Prostate gland (tissue), 2 donors: ENCODE data around the gene STARD9. TPM values are rescaled to one million over a fixed set of nuclear protein-coding genes. Genes with fewer than 3 reads are reported as not detected.
A peak's percentile ranks its signal among the peaks of the same experiment; 100 is the strongest.

Experiments
- DNase-seq: peaks from one replicate; pipeline ENCODE4 v3.0.0-alpha.2; 2019; ENCODE audit warnings: low spot score
- H3K27ac ChIP-seq, 2 donors: fragments of 200-600 bp; sonication (generic); 2 replicates each; pipeline ENCODE4 v1.5.1; 2017 to 2019
- H3K27me3 ChIP-seq: fragments of 200-600 bp; sonication (generic); replicated peaks from 2 replicates; pipeline ENCODE4 v1.5.1; 2019; ENCODE audit not compliant: insufficient read depth
- H3K36me3 ChIP-seq, 2 donors: fragments of 200-600 bp; sonication (generic); 1 replicate in 1 of 2; 2 replicates in 1 of 2; pipeline versions ENCODE4 v1.5.1 to v1.8.1; 2017 to 2019
- H3K4me1 ChIP-seq: fragments of 200-600 bp; sonication (generic); replicated peaks from 2 replicates; pipeline ENCODE4 v1.5.1; 2019
- H3K4me3 ChIP-seq, 2 donors: fragments of 200-600 bp; sonication (generic); 2 replicates each; pipeline ENCODE4 v1.5.1; 2017 to 2019
- H3K9me3 ChIP-seq: fragments of 200-600 bp; sonication (generic); 2 replicates; pipeline ENCODE4 v1.5.1; 2017
- CTCF ChIP-seq, 4 experiments: fragments of 200-600 bp in 2 of 4; fragments of 450-650 bp in 2 of 4; sonication (generic) in 2 of 4; IDR thresholded peaks; 1 replicate in 3 of 4; 2 replicates in 1 of 4; pipeline ENCODE4 v1.5.1; 2016 to 2019; ENCODE audit warnings: antibody characterized with exemption in 4 of 4, mild to moderate bottlenecking in 2 of 4, moderate library complexity in 2 of 4
- POLR2A ChIP-seq: fragments of 450-650 bp; IDR thresholded peaks from one replicate; pipeline ENCODE4 v1.6.1; 2016; ENCODE audit warnings: antibody characterized with exemption, mild to moderate bottlenecking
- POLR2AphosphoS5 ChIP-seq: sonication (generic); formaldehyde crosslinking; IDR thresholded peaks from one replicate; pipeline ENCODE4 v1.6.1; 2017; ENCODE audit warnings: antibody characterized with exemption
- WGBS: methylation state at CpG from one replicate; pipeline ENCODE4 v1.1.5; 2018; 5-methylcytosine and 5-hydroxymethylcytosine counted together
- intact Hi-C: fragments of 100-400 bp; cut with DNase I; formaldehyde crosslinking; loops from one replicate; pipeline ENCODE4 v1.14.2; 2022
- total RNA-seq, 2 donors: library from RNA; depleted of rRNA; stranded (reverse); fragments of >200 nt; gene quantifications; one replicate each; pipeline ENCODE4 v1.1.0, GENCODE V29; 2016

STARD9 gene
- total RNA-seq, 2 donors from 2014 or later = 2.6 to 45.8 TPM

- no peaks in the 10 kb centered on the region for H3K4me1 ChIP-seq
- no peaks in the 10 kb centered on the region for H3K36me3 ChIP-seq
- H3K4me3 ChIP-seq = no peak overlapping the region
- no peak for TF ChIP-seq CTCF (IDR thresholded peaks at IDR 0.05)
- no peak for TF ChIP-seq POLR2A
- no peak for TF ChIP-seq POLR2AphosphoS5
- no peak for DNase-seq
- intact Hi-C loops = no loop called here
- 91% methylated on average over 1 of the region's 1 CpG for WGBS
- H3K9me3 ChIP-seq = no peaks in the 10 kb centered on the region
- no peak overlapping the region for H3K27ac ChIP-seq
- H3K27me3 ChIP-seq = no peaks in the 10 kb centered on the region
Observed at GRCh38 chr15:42621386-42621785, 46.0 kb downstream of the STARD9 start.

GRCh38 chr15:42621996-42622925 lies 46.9 kb downstream of the STARD9 start:
- WGBS = 62% methylated on average over 6 of the region's 6 CpGs
- Histone ChIP-seq H3K4me1 (no peaks in the 10 kb centered on the region), H3K9me3 (no peaks in the 10 kb centered on the region), H3K36me3 (no peaks in the 10 kb centered on the region), H3K27ac (no peak overlapping the region), H3K4me3 (no peak overlapping the region), H3K27me3 (no peaks in the 10 kb centered on the region)
- intact Hi-C loops = no loop called here
- peak; percentile 11 for TF ChIP-seq POLR2AphosphoS5
- no peak for TF ChIP-seq POLR2A
- no peak for DNase-seq

- DNase-seq = no peak
- no peaks in the 10 kb centered on the region for H3K36me3 ChIP-seq
- H3K4me1 ChIP-seq = no peaks in the 10 kb centered on the region
- H3K4me3 ChIP-seq = no peak overlapping the region
- TF ChIP-seq CTCF (IDR thresholded peaks at IDR 0.05) (no peak), POLR2AphosphoS5 (no peak), POLR2A (no peak)
- no peaks in the 10 kb centered on the region for H3K9me3 ChIP-seq
- intact Hi-C loops = no loop called here
- H3K27me3 ChIP-seq = no peaks in the 10 kb centered on the region
- no peak overlapping the region for H3K27ac ChIP-seq
Observed at GRCh38 chr15:42623951-42624350, 48.5 kb downstream of the STARD9 start.

GRCh38 chr15:42627485-42627884 lies 52.1 kb downstream of the STARD9 start:
- H3K27ac ChIP-seq = no peak overlapping the region
- intact Hi-C loops = no loop called here
- no peak for DNase-seq
- no peaks in the 10 kb centered on the region for H3K9me3 ChIP-seq
- WGBS = 79% methylated on average over 2 of the region's 2 CpGs
- no peaks in the 10 kb centered on the region for H3K4me1 ChIP-seq
- H3K27me3 ChIP-seq = no peaks in the 10 kb centered on the region
- H3K36me3 ChIP-seq = no peaks in the 10 kb centered on the region
- TF ChIP-seq POLR2AphosphoS5 (no peak), POLR2A (no peak), CTCF (IDR thresholded peaks at IDR 0.05) (no peak)
- no peak overlapping the region for H3K4me3 ChIP-seq

- no peaks in the 10 kb centered on the region for H3K27me3 ChIP-seq
Observed at GRCh38 chr15:42628761-42629160, 53.4 kb downstream of the STARD9 start.

More at GRCh38 chr15:42628761-42629160, 53.4 kb downstream of the STARD9 start:
- intact Hi-C loops = no loop called here
- H3K4me3 ChIP-seq = no peak overlapping the region
- no peak for DNase-seq
- 99% methylated on average over 4 of the region's 4 CpGs for WGBS
- TF ChIP-seq POLR2A (no peak), CTCF (IDR thresholded peaks at IDR 0.05) (no peak)
- H3K36me3 ChIP-seq = no peaks in the 10 kb centered on the region
- no peaks in the 10 kb centered on the region for H3K9me3 ChIP-seq
- no peaks in the 10 kb centered on the region for H3K4me1 ChIP-seq
- no peak overlapping the region for H3K27ac ChIP-seq
